ENCODE results near the gene MBNL1.

Gene MBNL1

DNA sequence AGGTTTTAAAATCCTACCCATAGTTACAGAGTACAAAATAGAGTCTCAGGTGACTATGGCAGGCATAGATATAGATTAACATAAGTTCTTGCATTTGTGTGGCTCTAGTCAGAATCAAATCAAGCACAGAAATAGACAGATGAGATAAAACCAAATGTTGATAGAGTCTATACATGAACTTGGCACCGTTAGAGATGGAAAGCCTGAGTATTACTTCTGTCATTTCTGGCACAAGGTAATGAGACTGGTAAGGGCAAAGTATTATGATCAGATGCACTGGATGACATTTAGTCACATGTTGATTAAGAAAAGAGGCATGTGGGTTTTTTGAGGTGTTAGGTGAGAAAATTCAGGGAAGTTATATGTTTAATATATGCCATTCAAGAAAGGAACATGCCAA is 219.7 kb downstream of the MBNL1 start:
- no peaks in the 10 kb centered on the region for H3K9me3 ChIP-seq (ENCODE audit: control insufficient read depth in 5 of 5, low read length in 5 of 5)
- H3K4me1 ChIP-seq (ENCODE audit: control insufficient read depth in 5 of 5, insufficient read depth in 5 of 5, low read length in 5 of 5) = no peaks in the 10 kb centered on the region
- no peaks in the 10 kb centered on the region for H3K27me3 ChIP-seq (ENCODE audit: control insufficient read depth in 5 of 5, insufficient read depth in 4 of 5, low read length in 5 of 5)
- no peak overlapping the region for H3K27ac ChIP-seq (ENCODE audit: low read depth, low read length)
- no peak overlapping the region for H3K9ac ChIP-seq (ENCODE audit: low read length in 5 of 5)
- no peak overlapping the region for H3K4me3 ChIP-seq (ENCODE audit: low read depth in 1 of 5, low read length in 5 of 5)
- H3K36me3 ChIP-seq (ENCODE audit: control insufficient read depth in 5 of 5, insufficient read depth in 5 of 5, low read length in 5 of 5) = no peaks in the 10 kb centered on the region

DNA sequence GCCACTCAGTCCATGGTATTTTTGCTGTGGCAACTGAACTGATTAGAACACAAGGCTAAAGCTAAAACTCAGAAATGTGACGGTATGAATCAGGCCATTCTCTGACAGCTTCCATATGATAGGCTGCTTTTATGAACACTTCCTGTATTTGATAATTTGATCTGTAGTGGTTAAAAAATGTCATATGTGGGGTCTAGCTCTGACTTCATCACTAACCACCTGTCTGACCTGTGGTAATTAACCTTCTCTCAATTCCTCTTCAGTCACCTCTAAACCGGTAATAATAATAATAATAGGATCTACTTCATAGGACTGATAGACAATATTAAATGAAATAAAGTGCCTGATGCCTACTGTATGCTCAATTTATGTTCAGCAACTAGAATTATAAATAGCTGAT is 223.2 kb downstream of the MBNL1 start:
- Histone ChIP-seq H3K4me1 (ENCODE audit: control insufficient read depth in 5 of 5, insufficient read depth in 5 of 5, low read length in 5 of 5) (peaks cover 0 to 7% (median 0%) of the 10 kb centered on the region in 5 donors), H3K36me3 (ENCODE audit: control insufficient read depth in 5 of 5, insufficient read depth in 5 of 5, low read length in 5 of 5) (no peaks in the 10 kb centered on the region), H3K27ac (ENCODE audit: low read depth, low read length) (no peak overlapping the region), H3K9ac (ENCODE audit: low read length in 5 of 5) (no peak overlapping the region), H3K4me3 (ENCODE audit: low read depth in 1 of 5, low read length in 5 of 5) (no peak overlapping the region), H3K27me3 (ENCODE audit: control insufficient read depth in 5 of 5, insufficient read depth in 4 of 5, low read length in 5 of 5) (no peaks in the 10 kb centered on the region), H3K9me3 (ENCODE audit: control insufficient read depth in 5 of 5, low read length in 5 of 5) (peaks cover 0 to 3% (median 0%) of the 10 kb centered on the region in 5 donors)

DNA sequence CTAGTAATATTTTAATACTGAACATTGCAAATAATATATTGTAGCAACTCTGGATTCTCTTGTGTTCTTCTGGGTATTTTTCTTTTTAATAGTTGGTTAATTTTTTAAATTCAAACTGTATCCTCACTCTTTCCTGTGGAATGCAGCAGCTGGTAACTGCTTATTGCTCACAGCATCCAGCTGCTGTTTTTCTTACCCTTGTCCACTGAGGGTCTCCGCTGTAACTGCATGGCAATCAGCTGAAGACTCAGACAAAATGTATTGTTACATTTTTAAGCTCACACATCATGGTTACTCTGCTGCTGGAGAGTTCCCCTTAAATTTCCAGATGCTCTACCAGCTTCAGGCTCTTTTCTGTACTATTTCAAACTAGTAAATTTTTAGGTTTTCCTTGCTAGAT is 227.6 kb downstream of the MBNL1 start:
- H3K4me1 ChIP-seq (ENCODE audit: control insufficient read depth in 5 of 5, insufficient read depth in 5 of 5, low read length in 5 of 5) = peaks cover 0 to 19% (median 8%) of the 10 kb centered on the region in 5 donors
- peaks cover 0 to 3% (median 0%) of the 10 kb centered on the region in 5 donors for H3K9me3 ChIP-seq (ENCODE audit: control insufficient read depth in 5 of 5, low read length in 5 of 5)
- no peaks in the 10 kb centered on the region for H3K27me3 ChIP-seq (ENCODE audit: control insufficient read depth in 5 of 5, insufficient read depth in 4 of 5, low read length in 5 of 5)
- no peaks in the 10 kb centered on the region for H3K36me3 ChIP-seq (ENCODE audit: control insufficient read depth in 5 of 5, insufficient read depth in 5 of 5, low read length in 5 of 5)
- H3K9ac ChIP-seq (ENCODE audit: low read length in 5 of 5) = no peak overlapping the region
- no peak overlapping the region for H3K27ac ChIP-seq (ENCODE audit: low read depth, low read length)
- no peak overlapping the region for H3K4me3 ChIP-seq (ENCODE audit: low read depth in 1 of 5, low read length in 5 of 5)

DNA sequence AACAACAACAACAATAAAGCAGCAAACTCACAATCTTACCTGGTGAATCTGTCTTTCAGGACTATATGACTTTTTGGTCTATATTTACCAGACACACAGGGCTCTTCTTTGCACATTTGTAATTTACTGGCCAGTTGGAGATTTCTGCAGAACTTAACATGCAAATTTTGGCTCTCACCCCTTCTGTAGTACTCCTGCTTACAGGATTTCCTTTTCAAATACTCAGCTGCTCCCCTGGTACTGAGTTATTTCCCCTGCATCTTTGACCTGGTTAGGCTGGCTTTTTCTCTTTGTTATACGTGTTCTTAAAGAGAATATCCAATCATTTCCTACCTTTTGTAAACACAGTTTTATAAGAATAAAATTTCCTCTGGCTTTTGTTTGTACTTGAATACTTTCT is 228.0 kb downstream of the MBNL1 start:
- Histone ChIP-seq H3K36me3 (ENCODE audit: control insufficient read depth in 5 of 5, insufficient read depth in 5 of 5, low read length in 5 of 5) (no peaks in the 10 kb centered on the region), H3K9me3 (ENCODE audit: control insufficient read depth in 5 of 5, low read length in 5 of 5) (peaks cover 0 to 3% (median 0%) of the 10 kb centered on the region in 5 donors), H3K27me3 (ENCODE audit: control insufficient read depth in 5 of 5, insufficient read depth in 4 of 5, low read length in 5 of 5) (no peaks in the 10 kb centered on the region), H3K4me3 (ENCODE audit: low read depth in 1 of 5, low read length in 5 of 5) (no peak overlapping the region), H3K9ac (ENCODE audit: low read length in 5 of 5) (no peak overlapping the region), H3K27ac (ENCODE audit: low read depth, low read length) (peak overlapping the region; percentile 68), H3K4me1 (ENCODE audit: control insufficient read depth in 5 of 5, insufficient read depth in 5 of 5, low read length in 5 of 5) (peaks cover 0 to 19% (median 8%) of the 10 kb centered on the region in 5 donors)

DNA sequence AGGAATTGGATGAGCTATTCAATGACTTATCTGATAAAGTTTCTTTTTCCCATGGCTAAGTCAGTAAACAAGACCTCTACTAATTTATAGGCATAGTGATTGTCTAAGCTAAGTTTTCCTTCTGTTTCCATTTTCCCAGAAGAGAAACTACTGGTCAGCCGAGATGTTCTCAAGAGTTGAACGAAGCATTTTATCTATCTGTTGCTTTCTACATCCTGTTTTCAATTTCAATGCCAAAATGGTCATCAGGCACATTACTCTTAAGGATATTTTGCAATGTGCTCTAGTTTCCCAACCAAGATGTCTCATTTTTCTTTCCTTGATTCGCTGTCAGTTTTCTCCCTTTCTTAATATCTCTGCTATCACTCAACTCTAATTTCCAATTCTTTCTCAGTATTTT is 228.7 kb downstream of the MBNL1 start:
- H3K27me3 ChIP-seq (ENCODE audit: control insufficient read depth in 5 of 5, insufficient read depth in 4 of 5, low read length in 5 of 5) = no peaks in the 10 kb centered on the region
- no peaks in the 10 kb centered on the region for H3K36me3 ChIP-seq (ENCODE audit: control insufficient read depth in 5 of 5, insufficient read depth in 5 of 5, low read length in 5 of 5)
- H3K9ac ChIP-seq (ENCODE audit: low read length in 5 of 5) = no peak overlapping the region
- peaks cover 0 to 19% (median 8%) of the 10 kb centered on the region in 5 donors for H3K4me1 ChIP-seq (ENCODE audit: control insufficient read depth in 5 of 5, insufficient read depth in 5 of 5, low read length in 5 of 5)
- H3K4me3 ChIP-seq (ENCODE audit: low read depth in 1 of 5, low read length in 5 of 5) = peak overlapping the region in 2 of 5 donors; percentile 1 to 53
- peak overlapping the region; percentile 68 for H3K27ac ChIP-seq (ENCODE audit: low read depth, low read length)
- H3K9me3 ChIP-seq (ENCODE audit: control insufficient read depth in 5 of 5, low read length in 5 of 5) = peaks cover 0 to 3% (median 0%) of the 10 kb centered on the region in 5 donors

DNA sequence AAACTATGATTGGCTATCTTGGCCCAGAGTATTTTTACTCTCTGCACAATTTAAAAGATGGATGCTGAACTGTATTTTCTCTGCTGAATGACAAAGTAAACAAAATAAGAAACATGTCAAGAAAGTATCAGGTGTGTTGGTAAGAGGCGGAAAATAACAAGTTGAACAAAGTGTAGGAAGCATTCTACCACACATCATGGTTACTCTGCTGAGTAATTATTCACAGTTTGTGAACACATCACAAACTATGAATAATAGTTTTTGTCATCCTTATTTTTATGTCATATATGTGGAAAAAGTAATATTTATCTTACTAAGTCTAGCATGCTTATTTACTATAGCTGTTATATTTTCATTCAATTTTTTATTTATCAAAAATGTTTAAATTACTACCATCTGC is 229.2 kb downstream of the MBNL1 start:
- Histone ChIP-seq H3K9ac (ENCODE audit: low read length in 5 of 5) (no peak overlapping the region), H3K27ac (ENCODE audit: low read depth, low read length) (peak overlapping the region; percentile 68), H3K4me3 (ENCODE audit: low read depth in 1 of 5, low read length in 5 of 5) (no peak overlapping the region), H3K4me1 (ENCODE audit: control insufficient read depth in 5 of 5, insufficient read depth in 5 of 5, low read length in 5 of 5) (peaks cover 0 to 19% (median 8%) of the 10 kb centered on the region in 5 donors), H3K36me3 (ENCODE audit: control insufficient read depth in 5 of 5, insufficient read depth in 5 of 5, low read length in 5 of 5) (no peaks in the 10 kb centered on the region), H3K9me3 (ENCODE audit: control insufficient read depth in 5 of 5, low read length in 5 of 5) (peaks cover 0 to 3% (median 0%) of the 10 kb centered on the region in 5 donors), H3K27me3 (ENCODE audit: control insufficient read depth in 5 of 5, insufficient read depth in 4 of 5, low read length in 5 of 5) (no peaks in the 10 kb centered on the region)

DNA sequence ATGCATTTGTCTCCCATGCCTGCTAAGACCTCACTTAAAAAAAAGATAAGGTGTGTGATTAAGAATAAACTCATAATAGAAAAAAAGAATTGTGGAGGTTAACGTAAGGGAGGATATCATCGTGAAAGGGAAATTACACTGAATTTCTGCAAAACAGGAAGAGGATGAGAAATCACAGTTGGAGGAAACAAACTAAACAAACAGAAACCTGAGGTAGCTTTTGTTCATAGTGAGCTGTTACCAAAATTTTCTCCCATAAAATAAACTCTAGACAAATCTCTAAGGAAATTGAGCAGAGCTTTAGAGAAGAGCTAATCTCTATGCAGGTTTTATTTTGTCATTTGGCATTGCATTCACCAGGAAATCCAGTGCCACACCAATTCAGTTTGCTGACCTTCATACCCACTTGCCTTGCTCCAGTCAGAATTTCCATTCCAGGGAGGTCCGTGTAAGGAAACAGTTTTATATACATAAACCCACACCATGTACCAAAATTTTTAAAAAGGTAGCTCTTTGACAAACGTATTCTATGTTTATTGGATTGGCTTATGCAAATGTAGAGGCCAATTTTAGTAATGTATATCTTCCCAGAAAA is 231.2 kb downstream of the MBNL1 start:
- Histone ChIP-seq H3K9me3 (ENCODE audit: control insufficient read depth in 5 of 5, low read length in 5 of 5) (peaks cover 0 to 3% (median 0%) of the 10 kb centered on the region in 5 donors), H3K27ac (ENCODE audit: low read depth, low read length) (no peak overlapping the region), H3K4me3 (ENCODE audit: low read depth in 1 of 5, low read length in 5 of 5) (no peak overlapping the region), H3K27me3 (ENCODE audit: control insufficient read depth in 5 of 5, insufficient read depth in 4 of 5, low read length in 5 of 5) (no peaks in the 10 kb centered on the region), H3K36me3 (ENCODE audit: control insufficient read depth in 5 of 5, insufficient read depth in 5 of 5, low read length in 5 of 5) (no peaks in the 10 kb centered on the region), H3K9ac (ENCODE audit: low read length in 5 of 5) (no peak overlapping the region), H3K4me1 (ENCODE audit: control insufficient read depth in 5 of 5, insufficient read depth in 5 of 5, low read length in 5 of 5) (peaks cover 0 to 19% (median 8%) of the 10 kb centered on the region in 5 donors)

DNA sequence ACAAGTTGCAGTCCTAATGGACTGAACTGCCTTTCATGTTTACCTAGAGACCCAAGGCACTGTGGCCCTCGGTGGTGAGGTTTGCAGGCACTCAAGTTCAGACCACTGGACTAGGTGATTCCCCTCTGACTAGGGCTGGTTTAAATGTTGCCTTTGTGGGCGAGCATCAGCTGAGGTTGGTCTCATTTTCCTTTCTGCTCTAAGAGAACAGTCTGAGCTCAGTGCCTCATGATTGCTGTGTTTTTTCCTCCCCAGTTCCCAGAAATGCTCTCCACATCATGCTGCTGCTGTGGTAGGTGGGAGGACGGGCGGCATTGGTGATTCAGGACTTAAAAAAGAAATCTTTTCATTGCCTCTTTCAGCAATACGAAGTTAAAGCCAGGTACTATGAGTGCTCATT is 237.2 kb downstream of the MBNL1 start:
- Histone ChIP-seq H3K27ac (ENCODE audit: low read depth, low read length) (no peak overlapping the region), H3K9me3 (ENCODE audit: control insufficient read depth in 5 of 5, low read length in 5 of 5) (no peaks in the 10 kb centered on the region), H3K4me1 (ENCODE audit: control insufficient read depth in 5 of 5, insufficient read depth in 5 of 5, low read length in 5 of 5) (no peaks in the 10 kb centered on the region), H3K27me3 (ENCODE audit: control insufficient read depth in 5 of 5, insufficient read depth in 4 of 5, low read length in 5 of 5) (no peaks in the 10 kb centered on the region), H3K9ac (ENCODE audit: low read length in 5 of 5) (no peak overlapping the region), H3K36me3 (ENCODE audit: control insufficient read depth in 5 of 5, insufficient read depth in 5 of 5, low read length in 5 of 5) (no peaks in the 10 kb centered on the region), H3K4me3 (ENCODE audit: low read depth in 1 of 5, low read length in 5 of 5) (no peak overlapping the region)

DNA sequence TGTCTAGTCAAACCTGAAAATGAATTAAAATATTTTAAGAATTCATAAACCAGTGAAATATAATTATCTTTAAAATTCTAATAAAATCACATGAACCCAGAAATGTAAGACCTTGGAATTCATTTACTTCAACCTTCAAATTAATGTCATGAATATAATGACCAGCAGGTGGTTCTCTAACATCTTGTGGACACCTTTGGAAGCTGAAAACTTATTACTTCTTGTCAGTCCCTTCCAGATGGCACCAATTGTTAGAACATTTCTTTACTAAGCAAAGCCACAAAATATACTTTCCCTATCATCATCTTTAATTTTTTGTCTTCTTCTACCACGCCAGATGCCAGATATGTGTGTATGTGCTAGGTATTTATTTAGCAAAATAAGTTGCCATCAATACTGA is 240.0 kb downstream of the MBNL1 start:
- H3K36me3 ChIP-seq (ENCODE audit: control insufficient read depth in 5 of 5, insufficient read depth in 5 of 5, low read length in 5 of 5) = no peaks in the 10 kb centered on the region
- no peak overlapping the region for H3K4me3 ChIP-seq (ENCODE audit: low read depth in 1 of 5, low read length in 5 of 5)
- no peak overlapping the region for H3K9ac ChIP-seq (ENCODE audit: low read length in 5 of 5)
- no peaks in the 10 kb centered on the region for H3K9me3 ChIP-seq (ENCODE audit: control insufficient read depth in 5 of 5, low read length in 5 of 5)
- no peaks in the 10 kb centered on the region for H3K27me3 ChIP-seq (ENCODE audit: control insufficient read depth in 5 of 5, insufficient read depth in 4 of 5, low read length in 5 of 5)
- H3K27ac ChIP-seq (ENCODE audit: low read depth, low read length) = no peak overlapping the region
- no peaks in the 10 kb centered on the region for H3K4me1 ChIP-seq (ENCODE audit: control insufficient read depth in 5 of 5, insufficient read depth in 5 of 5, low read length in 5 of 5)

DNA sequence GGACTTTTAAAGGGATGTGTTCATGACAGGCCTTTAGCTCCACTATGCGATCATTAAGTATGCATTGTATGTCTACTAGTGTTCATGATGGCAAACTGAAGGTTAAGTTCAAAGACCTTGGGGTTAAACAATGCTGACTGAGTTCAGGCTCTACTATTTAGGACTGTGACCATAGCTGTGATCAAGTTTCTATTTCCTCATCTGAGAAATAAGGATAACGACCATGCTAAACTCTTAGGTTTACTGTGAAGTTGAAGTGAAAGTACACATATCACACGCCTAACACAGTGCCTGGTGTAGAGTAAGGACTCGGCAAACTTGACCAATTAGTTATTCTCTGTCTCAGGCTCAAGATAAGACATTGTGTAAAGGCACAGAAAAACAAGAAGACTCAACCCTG is 243.2 kb downstream of the MBNL1 start:
- no peaks in the 10 kb centered on the region for H3K9me3 ChIP-seq (ENCODE audit: control insufficient read depth in 5 of 5, low read length in 5 of 5)
- H3K27me3 ChIP-seq (ENCODE audit: control insufficient read depth in 5 of 5, insufficient read depth in 4 of 5, low read length in 5 of 5) = no peaks in the 10 kb centered on the region
- H3K36me3 ChIP-seq (ENCODE audit: control insufficient read depth in 5 of 5, insufficient read depth in 5 of 5, low read length in 5 of 5) = no peaks in the 10 kb centered on the region
- no peak overlapping the region for H3K27ac ChIP-seq (ENCODE audit: low read depth, low read length)
- peaks cover 0 to 4% (median 0%) of the 10 kb centered on the region in 5 donors for H3K4me1 ChIP-seq (ENCODE audit: control insufficient read depth in 5 of 5, insufficient read depth in 5 of 5, low read length in 5 of 5)
- no peak overlapping the region for H3K4me3 ChIP-seq (ENCODE audit: low read depth in 1 of 5, low read length in 5 of 5)
- H3K9ac ChIP-seq (ENCODE audit: low read length in 5 of 5) = no peak overlapping the region

Measured in subcutaneous abdominal adipose tissue (tissue), 5 donors.